GM19328 (cell line): ENCODE data around the gene CDK7.
"Not testable (repeated sequence)": the region's sequence is repeated elsewhere in the genome, so short reads cannot be mapped to it uniquely, and the experiment has no call there.

Experiments used
- ATAC-seq: cut with Tn5 transposase; IDR thresholded peaks from one replicate; pipeline ENCODE4 v1.9.1; 2021; ENCODE audit warnings: mild to moderate bottlenecking, moderate library complexity; ENCODE audit not compliant: unreplicated experiment

The CDK7 gene

DNA sequence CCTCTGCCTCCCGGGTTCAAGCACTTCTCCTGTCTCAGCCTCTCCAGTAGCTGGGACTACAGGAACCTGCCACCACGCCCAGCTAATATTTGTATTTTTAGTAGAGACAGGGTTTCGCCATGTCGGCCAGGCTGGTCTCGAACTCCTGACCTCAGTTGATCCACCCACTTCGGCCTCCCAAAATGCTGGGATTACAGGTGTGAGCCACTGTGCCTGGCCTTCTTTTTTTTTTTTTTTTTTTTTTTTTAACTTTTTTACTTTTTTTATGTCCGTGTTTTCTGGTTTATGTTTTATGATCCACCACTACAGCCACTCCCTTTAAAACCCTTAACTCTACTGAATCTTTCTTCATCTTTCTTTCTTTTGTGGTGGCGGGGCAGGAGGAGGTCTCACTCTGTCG, 2.0 kb downstream of the CDK7 start:
- ATAC-seq, result not testable (repeated sequence)

DNA sequence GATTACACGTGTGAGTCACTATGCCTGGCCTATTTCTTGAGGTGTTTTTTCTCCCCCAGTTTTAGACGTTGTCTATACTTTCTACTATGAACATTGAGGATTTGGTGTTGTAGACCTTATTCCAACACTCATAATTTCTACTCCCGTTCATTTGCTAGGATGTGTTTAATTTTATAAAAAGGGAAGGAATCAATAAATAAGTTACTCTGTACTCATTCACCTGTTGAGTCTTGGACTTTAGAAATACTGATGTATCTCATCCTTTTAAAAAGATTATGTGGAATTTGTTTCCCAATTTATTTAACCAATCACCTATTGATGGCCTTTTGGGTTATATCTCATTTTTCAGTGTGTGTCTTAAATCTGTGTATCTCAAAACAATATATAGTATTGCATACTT, 3.2 kb downstream of the CDK7 start:
- no peak for ATAC-seq

DNA sequence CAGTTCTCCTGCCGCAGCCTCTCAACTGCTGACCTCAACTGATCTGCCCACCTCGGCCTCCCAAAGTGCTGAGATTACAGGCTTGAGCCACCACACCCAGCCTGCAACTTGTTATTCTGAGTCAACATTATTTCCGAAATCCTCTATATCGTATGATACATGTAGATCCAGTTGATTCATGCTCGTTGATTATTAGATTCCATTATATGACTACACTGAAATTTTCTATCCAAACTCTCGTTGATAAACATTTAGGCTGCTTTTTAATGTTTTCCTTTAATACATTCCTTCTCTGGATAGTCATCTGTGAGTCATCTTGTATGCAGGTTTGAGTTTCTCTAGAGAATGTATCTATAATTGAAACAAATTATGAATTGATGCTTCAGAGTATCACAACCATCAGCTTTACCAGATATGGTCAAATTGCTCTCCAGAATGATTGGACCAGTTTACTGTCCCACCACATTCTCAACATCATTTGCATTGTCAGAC, 4.1 kb downstream of the CDK7 start:
- ATAC-seq, result no peak

DNA sequence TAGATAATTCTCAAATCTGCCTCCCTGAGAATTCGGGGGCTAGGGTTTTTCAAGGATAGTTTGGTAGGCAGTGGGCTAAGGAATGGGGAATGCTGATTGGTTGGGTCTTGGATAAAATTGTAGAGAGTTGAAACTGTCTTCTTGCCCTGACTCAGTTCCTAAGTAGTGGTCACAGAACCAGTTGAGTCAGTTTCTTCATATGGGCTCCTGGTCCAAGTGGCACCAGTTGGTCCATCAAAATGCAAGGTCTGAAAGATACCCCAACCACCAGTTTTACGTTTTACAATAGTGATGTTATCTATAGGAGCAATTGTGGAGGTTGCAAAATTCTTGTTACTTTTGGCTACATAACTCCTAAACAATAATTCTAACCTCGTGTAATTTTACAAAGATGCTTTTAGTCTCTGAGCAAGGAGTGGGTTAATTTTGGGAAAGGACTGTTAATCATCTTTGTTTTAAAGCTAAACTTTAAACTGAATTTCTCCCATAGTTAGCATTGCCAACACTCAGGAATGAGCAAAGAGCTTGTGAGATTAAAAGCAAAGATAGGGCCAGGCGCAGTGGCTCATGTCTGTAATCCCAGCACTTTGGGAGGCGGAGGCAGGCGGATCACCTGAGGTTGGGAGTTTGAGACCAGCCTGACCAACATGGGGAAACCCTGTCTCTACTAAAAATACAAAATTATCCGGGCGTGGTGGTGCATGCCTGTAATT, 7.7 kb downstream of the CDK7 start:
- no peak for ATAC-seq

DNA sequence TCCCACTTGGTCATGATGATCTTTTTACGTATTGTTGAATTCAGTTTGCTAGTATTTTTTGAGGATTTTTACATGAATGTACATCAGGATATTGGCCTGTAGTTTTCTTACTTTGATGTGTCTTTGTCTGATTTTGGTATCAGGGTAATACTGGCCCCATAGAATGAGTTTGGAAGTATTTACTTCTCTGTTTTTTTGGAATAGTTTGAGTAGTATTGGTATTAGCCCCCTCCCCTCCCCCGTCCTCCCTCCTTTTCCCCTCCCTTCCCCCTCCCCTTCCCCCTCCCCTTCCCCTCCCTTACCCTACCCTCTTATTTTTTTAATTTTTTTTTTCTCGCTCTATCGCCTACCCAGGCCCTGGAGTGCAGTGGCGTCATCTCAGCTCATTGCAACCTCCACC, 10.3 kb downstream of the CDK7 start:
- ATAC-seq, result no peak

DNA sequence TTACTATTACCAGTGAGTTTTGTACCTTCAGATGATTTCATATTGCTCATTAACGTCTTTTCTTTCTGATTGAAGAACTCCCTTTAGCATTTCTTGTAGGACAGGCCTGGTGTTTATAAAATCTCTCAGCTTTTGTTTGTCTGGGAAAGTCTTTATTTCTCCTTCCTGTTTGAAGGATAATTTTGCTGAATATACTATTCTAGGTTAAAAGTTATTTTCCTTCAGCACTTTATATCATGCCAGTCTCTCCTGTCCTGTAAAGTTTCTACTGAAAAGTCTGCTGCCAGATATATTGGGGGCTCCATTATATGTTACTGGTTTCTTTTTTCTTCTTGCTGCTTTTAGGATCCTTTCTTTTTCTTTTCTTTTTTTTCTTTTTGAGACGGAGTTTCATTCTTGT, 13.3 kb downstream of the CDK7 start:
- ATAC-seq, result no peak

DNA sequence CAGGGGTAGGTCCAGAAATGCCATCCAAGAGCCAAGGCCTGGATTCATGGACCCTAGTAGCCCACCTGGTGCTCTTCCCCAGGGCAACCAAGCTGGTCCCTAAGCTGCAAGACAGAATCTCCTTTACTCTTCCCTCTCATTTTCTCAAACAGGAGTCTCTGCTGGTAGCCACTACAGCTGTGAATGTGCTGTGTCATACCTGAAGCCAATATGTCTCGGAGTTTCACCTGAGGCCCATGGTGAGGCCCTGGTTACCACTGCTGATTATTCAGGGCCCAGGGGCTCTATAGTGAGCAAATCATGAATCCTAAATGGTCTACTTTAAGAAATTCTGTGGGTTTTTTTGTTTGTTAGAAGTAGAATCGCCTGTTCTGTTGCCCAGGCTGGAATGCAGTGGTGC, 15.9 kb downstream of the CDK7 start:
- ATAC-seq, result no peak

DNA sequence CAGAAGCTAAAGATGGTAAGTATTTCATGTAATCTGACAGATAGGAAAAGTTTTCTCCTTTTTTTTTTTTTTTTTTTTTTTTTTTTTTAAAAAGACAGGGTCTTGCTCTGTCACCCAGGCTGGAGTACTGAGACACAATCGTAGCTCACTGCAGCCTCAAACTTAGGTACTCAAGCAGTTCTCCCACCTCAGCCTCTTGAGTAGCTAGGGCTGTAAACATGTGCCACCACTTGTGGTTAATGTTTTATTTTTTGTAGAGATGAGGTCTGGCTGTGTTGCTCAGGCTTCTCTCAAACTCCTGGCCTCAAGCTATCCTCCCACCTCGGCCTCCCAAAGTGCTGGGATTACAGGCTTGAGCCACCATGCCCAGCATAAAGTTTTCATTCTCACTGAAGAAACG, 17.8 kb downstream of the CDK7 start:
- no peak for ATAC-seq

DNA sequence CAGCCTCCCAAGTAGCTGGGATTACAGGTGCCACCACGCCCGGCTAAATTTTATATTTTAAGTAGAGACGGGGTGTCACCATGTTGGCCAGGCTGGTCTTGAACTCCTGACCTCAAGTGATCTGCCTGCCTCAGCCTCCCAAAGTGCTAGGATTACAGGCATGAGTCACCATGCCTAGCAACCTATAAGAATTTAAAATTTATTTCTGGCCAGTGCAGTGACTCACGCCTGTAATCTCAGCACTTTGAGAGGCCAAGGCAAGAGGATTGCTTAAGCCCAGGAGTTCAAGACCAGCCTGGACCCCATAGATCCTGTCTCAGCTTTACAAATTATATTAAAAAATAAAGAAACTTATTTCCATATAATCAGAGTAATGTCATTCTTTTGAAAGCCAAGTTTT, 21.3 kb downstream of the CDK7 start:
- not testable (repeated sequence) for ATAC-seq

DNA sequence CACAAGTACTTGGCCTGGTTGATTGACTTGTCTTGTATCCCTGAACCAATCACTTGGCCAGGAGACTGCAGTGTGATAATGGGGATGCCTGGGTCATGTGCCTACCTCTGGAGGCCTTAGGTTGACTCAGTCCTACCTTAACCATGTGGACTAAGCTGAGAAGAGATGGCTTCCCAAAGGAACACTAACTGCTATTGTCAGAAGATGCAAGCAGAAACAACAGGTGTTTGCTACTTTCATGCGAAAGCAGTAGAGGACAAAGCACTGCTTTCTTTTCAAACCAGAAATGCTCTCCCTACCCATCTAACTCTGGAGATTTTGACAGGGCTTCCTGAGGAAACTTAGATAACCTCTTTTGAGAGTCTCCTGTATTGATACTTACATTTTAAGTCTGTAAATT, 22.9 kb downstream of the CDK7 start:
- ATAC-seq, result no peak

DNA sequence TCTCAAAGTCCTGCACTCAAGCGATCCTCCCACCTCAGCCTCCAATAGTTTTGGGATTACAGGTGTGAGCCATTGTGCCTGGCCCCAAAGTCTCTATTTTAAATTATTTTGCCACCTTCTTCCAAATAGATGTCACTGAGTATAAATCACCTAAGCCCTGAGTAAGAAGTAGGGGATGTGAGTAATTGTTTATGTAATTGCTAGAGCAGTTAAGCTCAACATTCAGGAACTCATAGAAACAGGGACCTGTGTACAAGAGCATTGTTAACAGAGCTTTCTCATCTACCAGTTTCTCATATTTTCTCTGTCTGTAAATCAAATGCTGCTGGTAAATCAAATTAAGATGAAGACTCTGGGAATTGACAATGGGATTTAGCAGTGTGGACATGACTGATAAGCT, 26.3 kb downstream of the CDK7 start:
- no peak for ATAC-seq

DNA sequence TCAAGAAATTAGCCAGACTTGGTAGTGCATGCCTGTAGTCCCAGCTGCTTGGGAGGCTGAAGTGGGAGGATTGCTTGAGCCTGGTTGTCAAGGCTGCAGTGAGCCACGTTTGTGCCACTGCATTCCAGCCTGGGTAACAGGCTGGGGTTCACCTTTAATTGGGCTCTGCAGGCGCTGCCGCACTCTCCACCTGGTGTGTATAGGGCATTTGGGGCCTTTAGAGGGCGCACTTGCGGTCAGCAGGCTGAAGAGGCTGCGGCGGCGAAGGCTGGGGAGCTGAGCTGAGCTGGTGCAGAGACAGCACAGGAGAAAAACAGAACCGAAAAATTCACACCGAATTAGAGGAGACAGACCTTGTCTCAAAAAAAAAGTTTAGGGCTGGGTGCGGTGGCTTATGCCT, 31.2 kb downstream of the CDK7 start:
- no peak for ATAC-seq

DNA sequence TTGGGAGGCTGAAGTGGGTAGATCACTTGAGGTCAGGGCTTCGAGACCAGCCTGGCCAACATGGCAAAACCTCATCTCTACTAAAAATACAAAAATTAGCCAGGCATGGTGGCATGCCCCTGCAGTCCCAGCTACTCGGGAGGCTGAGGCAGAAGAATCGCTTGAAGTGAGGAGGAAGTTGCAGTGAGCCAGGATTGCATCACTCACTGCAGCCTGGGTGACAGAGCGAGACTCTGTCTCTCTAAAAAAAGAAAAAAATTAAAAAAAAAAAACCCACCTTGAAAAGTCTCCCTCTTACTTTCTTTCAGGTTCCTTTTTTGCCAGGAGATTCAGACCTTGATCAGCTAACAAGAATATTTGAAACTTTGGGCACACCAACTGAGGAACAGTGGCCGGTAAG, 34.2 kb downstream of the CDK7 start:
- ATAC-seq, result no peak

DNA sequence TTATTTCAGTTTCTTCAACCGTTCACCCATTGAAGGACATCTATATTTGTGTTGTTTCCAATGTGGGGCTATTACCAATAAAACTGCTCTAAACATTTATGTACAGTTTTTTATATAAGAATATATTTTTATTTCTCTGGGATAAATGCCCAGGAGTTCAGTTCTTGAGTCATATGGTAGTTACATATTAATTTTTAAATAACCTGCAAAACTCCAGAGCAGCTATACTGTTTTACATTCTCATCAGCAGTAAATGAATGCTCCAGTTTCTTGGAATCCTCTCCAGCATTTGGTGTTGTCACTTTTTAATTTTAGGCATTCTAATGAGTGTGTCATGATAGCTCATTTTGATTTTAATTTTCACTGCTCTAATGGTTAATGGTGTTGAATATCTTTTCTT, 36.2 kb downstream of the CDK7 start:
- no peak for ATAC-seq

DNA sequence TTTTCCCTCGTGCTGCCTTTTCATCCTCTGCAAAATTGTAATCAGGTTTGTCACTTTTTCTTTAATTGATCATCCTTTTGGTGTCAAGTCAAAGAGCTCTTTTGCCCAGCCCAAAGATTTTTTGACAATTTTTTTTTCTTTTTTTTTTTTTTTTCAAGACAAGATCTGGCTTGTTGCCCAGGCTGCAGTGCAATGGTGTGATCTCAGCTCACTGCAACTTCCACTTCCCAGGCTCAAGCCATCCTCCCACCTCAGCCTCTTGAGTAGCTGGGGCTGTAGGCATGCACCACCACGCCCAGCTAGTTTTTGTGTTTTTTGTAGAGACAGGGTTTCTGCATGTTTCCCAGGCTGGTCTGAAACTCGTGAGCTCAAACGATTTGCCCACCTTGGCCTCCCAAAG, 36.7 kb downstream of the CDK7 start:
- no peak for ATAC-seq

DNA sequence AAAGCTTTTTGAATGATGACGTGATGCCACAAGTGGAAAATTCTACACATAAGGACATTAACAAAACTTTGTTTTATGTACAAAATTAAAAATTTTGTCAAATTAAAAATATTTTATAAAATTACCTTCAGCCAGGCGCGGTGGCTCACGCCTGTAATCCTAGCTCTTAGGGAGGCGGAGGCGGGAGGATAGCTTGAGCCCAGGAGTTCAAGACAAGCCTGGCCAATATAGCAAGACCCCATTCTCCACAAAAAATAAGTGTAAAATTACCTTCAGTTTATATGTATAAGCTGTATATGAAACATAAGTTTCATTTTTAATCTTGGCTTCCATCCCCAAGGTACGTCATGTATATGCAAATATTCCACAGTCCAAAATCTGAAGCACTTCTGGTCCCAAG, 40.9 kb downstream of the CDK7 start:
- no peak for ATAC-seq

DNA sequence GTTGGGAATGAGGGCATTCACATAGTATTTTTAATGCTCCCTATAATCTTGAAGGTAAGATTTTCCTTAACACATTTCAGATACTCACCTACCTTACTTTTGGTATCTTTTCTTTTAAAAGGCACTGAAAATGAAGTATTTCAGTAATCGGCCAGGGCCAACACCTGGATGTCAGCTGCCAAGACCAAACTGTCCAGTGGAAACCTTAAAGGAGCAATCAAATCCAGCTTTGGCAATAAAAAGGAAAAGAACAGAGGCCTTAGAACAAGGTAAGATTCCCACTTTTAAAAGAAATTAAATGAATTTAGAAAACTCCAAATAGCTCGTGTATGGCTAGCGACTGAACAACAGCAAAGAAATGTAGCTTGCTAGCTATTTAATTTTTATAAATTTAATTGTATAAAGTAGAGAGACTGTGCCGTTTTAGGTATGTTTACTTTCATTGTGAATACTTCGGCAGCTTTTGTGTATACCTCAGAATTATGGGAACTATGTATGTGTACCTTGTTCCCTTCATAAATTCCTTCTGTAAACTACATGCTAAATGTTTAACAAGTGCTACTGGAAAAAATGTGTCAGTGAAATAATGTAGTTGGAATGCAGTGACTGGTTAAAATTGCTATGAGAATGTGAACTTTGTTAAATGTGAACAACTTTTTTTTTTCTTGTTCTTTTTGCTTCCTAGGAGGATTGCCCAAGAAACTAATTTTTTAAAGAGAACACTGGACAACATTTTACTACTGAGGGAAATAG, 41.9 kb downstream of the CDK7 start:
- no peak for ATAC-seq

DNA sequence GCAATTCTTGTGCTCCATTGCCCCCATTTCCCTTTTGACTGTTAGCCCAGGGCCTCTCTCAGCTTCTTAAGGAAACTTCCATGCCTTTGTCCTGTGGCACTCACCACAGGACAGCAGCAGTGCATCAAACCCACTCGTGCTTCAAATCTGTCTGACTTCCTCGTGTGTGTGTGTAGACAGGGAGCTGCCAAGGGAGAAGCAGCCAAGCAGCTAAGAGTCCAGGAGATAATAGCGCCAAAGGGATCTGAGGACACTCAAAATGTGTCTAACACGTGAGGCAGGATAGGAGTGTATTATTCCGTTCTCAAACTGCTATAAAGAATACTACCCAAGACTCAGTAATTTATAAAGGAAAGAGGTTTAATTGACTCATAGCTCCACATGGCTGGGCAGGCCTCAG, 44.8 kb downstream of the CDK7 start:
- ATAC-seq, result no peak

DNA sequence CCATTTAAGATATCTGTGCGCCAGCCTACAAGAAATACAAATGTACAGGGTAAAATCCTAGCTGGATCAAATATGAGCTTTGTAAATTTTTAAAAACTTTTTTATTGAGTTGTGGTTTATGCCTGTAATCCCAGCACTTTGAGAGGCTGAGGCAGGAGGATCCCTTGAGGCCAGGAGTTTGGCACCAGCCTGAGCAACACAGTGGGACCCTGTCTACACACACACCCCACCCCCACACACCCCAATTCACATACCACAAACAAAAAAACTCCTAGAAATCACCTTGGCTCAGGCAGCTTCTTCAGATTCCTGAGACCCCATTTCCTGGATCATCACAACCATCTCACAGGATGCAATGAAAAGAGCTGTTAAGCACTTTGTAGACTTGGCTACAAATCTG, 46.4 kb downstream of the CDK7 start:
- no peak for ATAC-seq

DNA sequence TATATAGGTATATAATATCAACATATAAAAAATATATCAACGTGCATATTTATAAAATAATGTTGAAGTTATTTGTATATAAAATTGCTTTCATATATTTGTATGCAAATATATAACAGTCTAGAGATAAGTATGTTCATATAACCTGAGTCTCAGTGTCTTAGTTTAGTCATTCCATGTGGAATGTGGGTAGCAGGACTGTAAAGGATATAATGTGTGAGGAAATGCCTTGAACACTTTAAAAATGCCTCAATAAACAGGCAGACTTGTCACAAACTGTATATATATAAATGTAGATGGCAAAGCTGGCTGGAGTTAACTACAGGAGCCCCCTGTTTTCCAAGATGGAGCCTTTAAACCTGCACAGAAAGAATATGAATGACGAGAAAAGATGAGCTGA, 49.5 kb downstream of the CDK7 start:
- no peak for ATAC-seq

DNA sequence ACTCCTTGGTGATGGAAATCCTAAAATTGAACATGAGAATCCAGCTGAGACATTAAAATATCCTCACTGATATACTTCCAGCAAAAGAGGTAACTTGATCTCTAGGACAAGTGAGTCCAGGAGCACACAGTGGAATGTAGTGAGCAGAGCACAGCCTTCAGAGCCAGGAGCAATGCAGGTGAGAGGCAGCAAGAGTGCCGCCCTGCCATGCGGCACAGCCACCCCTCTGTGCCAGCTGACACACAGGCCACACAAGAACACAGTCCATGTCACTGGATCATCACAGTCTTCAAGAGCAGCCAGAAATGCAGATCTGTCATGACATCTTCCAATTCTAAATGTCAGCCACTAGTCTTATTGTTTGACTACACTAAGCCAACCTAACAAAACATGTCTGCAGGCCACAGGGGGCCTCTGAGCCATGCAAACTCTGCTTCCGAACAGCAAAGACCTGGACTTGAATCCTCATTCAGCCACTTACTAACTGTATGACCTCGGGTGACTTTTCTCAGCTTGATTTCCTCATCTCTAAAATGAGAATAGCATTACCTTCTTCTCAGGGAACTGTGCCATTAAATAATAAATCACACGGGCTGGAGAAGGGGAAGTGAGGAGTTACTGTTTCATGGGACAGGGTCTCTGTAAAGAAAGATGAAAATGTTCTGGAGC, 50.9 kb downstream of the CDK7 start:
- ATAC-seq, result no peak

DNA sequence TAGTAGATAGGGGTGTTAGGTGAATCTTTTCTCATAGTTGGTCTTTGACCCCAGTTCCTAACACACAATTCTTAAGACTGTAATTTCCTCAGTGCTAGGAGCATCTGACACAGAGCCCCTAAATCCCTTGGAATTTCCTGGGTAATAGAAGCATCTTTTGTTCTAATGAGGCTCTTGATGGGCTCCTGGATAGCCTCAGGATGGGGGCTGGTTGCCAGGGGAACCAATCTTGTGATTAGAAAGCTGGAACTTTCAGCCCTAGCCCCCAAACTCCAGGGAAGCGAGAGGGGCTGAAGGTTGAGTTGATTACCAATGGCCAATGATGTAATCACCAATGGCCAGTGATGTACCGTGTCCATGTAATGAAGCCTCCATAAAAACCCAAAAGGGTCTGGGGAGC, 53.4 kb downstream of the CDK7 start:
- ATAC-seq, result no peak
